Colonic mucosa (tissue), 4 donors: ENCODE measurements around the gene CDKAL1. TPM values are rescaled to one million over a fixed set of nuclear protein-coding genes. Genes with fewer than 3 reads are reported as not detected.
"Not testable (repeated sequence)": the region's sequence is repeated elsewhere in the genome, so short reads cannot be mapped to it uniquely, and the experiment has no call there.

Experiments used
- DNase-seq: peaks from one replicate; pipeline ENCODE4 v3.0.0-alpha.2; 2020
- H3K27ac ChIP-seq: fragments of 200-600 bp; one replicate; pipeline ENCODE4 v1.8.0; 2021
- H3K27me3 ChIP-seq: fragments of 200-600 bp; one replicate; pipeline ENCODE4 v1.8.0; 2021
- H3K36me3 ChIP-seq: fragments of 200-600 bp; one replicate; pipeline ENCODE4 v1.8.0; 2021
- H3K4me1 ChIP-seq: fragments of 200-600 bp; one replicate; pipeline ENCODE4 v1.8.0; 2021; ENCODE audit warnings: mild to moderate bottlenecking
- H3K4me3 ChIP-seq: fragments of 200-600 bp; one replicate; pipeline ENCODE4 v1.8.0; 2021
- H3K9ac ChIP-seq, 2 donors: one replicate each; pipeline ENCODE4 v1.7.0; 2013; ENCODE audit warnings: control low read depth in 2 of 2, low read depth in 2 of 2, low read length in 2 of 2
- H3K9me3 ChIP-seq: fragments of 200-600 bp; one replicate; pipeline ENCODE4 v1.8.0; 2021
- intact Hi-C: fragments of 100-400 bp; cut with DNase I; formaldehyde crosslinking; loops from one replicate; pipeline ENCODE4 v1.14.1; 2022
- total RNA-seq, 2 donors: library from RNA; stranded (reverse); fragmentation: NEBNext Ultra II Directional in 1 of 2; extraction: Animal tissue kit (Norgen Biotek cat#: 25700) in 1 of 2; gene quantifications; one replicate each; pipeline ENCODE4 v1.2.1, GENCODE V29; 2021
- TF ChIP-seq, protein P1 (sequence below): fragments of 200-600 bp; IDR thresholded peaks from one replicate; pipeline ENCODE4 v1.8.0; 2022; ENCODE audit warnings: antibody characterized with exemption, mild to moderate bottlenecking
- donor health status: healthy.
- donor health status: DM: no; HTN: no; CAD: no.
- donor health status: DM: no; HTN: no; CAD: no.

Gene CDKAL1
- total RNA-seq, 2 donors from 2014 or later: 13.8 to 14.2 TPM

DNA sequence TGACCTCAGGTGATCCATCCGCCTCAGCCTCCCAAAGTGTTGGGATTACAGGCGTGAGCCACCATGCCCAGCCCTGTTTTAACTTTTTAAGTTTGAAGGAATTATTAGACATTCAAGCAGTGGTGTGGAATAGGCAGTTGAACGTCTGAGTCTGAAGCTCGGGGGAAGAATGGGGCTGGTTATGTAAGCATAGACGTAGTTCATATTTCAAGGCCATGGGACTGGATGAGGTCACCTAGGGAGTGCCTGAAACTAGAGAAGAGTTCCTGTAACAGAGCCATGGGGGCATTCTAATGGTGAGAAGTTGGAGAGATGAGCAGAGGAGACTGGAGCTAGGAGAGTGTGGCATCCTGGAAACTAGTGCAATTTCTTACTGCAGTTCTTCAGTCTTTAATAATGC is 6.4 kb downstream of the CDKAL1 start:
- Histone ChIP-seq H3K36me3 (no peaks in the 10 kb centered on the region), H3K4me3 (no peak overlapping the region), H3K27me3 (no peaks in the 10 kb centered on the region), H3K27ac (no peak overlapping the region), H3K9me3 (no peaks in the 10 kb centered on the region), H3K9ac (no peak overlapping the region), H3K4me1 (no peaks in the 10 kb centered on the region)
- intact Hi-C loops: no loop called here
- DNase-seq: no peak
- TF ChIP-seq, protein P1, sequence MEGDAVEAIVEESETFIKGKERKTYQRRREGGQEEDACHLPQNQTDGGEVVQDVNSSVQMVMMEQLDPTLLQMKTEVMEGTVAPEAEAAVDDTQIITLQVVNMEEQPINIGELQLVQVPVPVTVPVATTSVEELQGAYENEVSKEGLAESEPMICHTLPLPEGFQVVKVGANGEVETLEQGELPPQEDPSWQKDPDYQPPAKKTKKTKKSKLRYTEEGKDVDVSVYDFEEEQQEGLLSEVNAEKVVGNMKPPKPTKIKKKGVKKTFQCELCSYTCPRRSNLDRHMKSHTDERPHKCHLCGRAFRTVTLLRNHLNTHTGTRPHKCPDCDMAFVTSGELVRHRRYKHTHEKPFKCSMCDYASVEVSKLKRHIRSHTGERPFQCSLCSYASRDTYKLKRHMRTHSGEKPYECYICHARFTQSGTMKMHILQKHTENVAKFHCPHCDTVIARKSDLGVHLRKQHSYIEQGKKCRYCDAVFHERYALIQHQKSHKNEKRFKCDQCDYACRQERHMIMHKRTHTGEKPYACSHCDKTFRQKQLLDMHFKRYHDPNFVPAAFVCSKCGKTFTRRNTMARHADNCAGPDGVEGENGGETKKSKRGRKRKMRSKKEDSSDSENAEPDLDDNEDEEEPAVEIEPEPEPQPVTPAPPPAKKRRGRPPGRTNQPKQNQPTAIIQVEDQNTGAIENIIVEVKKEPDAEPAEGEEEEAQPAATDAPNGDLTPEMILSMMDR: no peak

DNA sequence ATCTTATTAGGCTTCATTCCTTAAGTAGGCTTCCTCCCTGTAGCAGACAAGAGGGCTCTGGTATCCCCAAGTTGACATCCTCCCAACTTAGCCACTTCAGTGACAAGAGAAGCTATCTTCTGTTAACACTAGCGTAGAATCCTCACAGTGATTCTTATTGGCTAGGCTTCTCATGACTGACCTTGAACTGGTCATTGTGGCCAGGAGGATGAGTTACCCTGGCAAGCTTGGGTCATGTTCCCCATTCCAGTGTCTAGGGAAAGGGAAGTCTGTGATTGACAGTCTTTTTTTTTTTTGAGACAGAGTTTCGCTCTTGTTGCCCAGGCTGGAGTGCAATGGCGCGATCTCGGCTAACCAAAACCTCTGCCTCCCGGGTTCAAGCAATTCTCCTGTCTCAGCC is 7.1 kb downstream of the CDKAL1 start:
- Histone ChIP-seq H3K36me3 (no peaks in the 10 kb centered on the region), H3K9me3 (no peaks in the 10 kb centered on the region), H3K27ac (no peak overlapping the region), H3K4me3 (no peak overlapping the region), H3K4me1 (no peaks in the 10 kb centered on the region), H3K9ac (no peak overlapping the region), H3K27me3 (no peaks in the 10 kb centered on the region)
- DNase-seq: no peak
- intact Hi-C loops: no loop called here
- TF ChIP-seq, protein P1: no peak

- Histone ChIP-seq H3K4me1 (no peaks in the 10 kb centered on the region), H3K9ac (no peak overlapping the region), H3K27ac (no peak overlapping the region), H3K27me3 (no peaks in the 10 kb centered on the region), H3K9me3 (no peaks in the 10 kb centered on the region), H3K4me3 (no peak overlapping the region), H3K36me3 (no peaks in the 10 kb centered on the region)
- TF ChIP-seq, protein P1: no peak
- intact Hi-C loops: no loop called here
- no peak for DNase-seq
These were observed 8.8 kb downstream of the CDKAL1 start for GRCh38 chr6:20542927-20543602.

DNA sequence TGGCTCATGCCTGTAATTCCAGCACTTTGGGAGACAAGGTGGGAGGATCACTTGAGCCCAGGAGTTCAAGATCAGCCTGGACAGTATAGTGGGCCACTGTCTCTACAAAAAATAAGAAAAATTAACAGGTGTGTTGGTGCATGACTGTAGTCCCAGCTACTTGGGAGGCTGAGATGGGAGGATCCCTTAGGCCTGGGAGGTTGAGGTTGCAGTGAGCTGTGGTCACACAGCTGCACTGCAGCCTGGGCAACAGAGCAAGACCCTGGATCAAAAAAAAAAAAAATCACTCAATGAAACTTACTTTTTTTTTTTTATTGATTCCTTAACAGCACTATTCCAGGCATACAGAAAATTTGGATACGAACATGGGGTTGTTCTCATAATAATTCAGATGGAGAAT is 14.0 kb downstream of the CDKAL1 start:
- intact Hi-C loops: no loop called here
- Histone ChIP-seq H3K36me3 (no peaks in the 10 kb centered on the region), H3K9ac (no peak overlapping the region), H3K27me3 (no peaks in the 10 kb centered on the region), H3K4me1 (no peaks in the 10 kb centered on the region), H3K9me3 (no peaks in the 10 kb centered on the region), H3K4me3 (no peak overlapping the region), H3K27ac (no peak overlapping the region)
- TF ChIP-seq, protein P1: no peak
- DNase-seq: no peak

- H3K9ac ChIP-seq, H3K9me3 ChIP-seq, H3K4me3 ChIP-seq, DNase-seq, H3K4me1 ChIP-seq, H3K36me3 ChIP-seq, H3K27me3 ChIP-seq, H3K27ac ChIP-seq, intact Hi-C loops: not testable (repeated sequence)
These were observed 15.1 kb downstream of the CDKAL1 start for GRCh38 chr6:20549398-20549797.

- intact Hi-C loops: no loop called here
- TF ChIP-seq, protein P1: no peak
- Histone ChIP-seq H3K4me3 (no peak overlapping the region), H3K4me1 (no peaks in the 10 kb centered on the region), H3K9me3 (no peaks in the 10 kb centered on the region), H3K9ac (no peak overlapping the region), H3K27ac (no peak overlapping the region), H3K27me3 (no peaks in the 10 kb centered on the region), H3K36me3 (no peaks in the 10 kb centered on the region)
- DNase-seq: no peak
These were observed 20.1 kb downstream of the CDKAL1 start for GRCh38 chr6:20554326-20554725.
